SK-N-SH (cell line): ENCODE results near the gene B3GALT2. TPM values are rescaled to one million over a fixed set of nuclear protein-coding genes. Genes with fewer than 3 reads are reported as not detected.
A peak's percentile ranks its signal among the peaks of the same experiment; 100 is the strongest.

Experiments used
- CTCF ChIA-PET: fragments of 300-600, 350-600 bp; formaldehyde crosslinking; extraction: SDS; loops from one replicate; lab custom pipeline; 2021; lab: Yijun Ruan, JAX
- POLR2A ChIA-PET: fragments of 350-600 bp; sonication (Branson Sonifier 250); formaldehyde crosslinking; extraction: SDS; loops from one replicate; lab custom pipeline; 2020; ENCODE audit warnings: antibody characterized with exemption, inconsistent platforms; lab: Yijun Ruan, JAX
- DNase-seq: peaks from one replicate; pipeline ENCODE4 v3.0.0; 2012
- H2AFZ ChIP-seq: fragments of 200-600 bp; sonication (generic); 2 replicates; pipeline ENCODE4 v1.8.1; 2016; ENCODE audit warnings: antibody characterized with exemption, mild to moderate bottlenecking, low read depth
- H3F3A ChIP-seq: fragments of 200-600 bp; sonication (generic); replicated peaks from 2 replicates; pipeline ENCODE3; 2016; ENCODE audit warnings: antibody characterized with exemption, mild to moderate bottlenecking; ENCODE audit not compliant: insufficient read depth
- H3K27ac ChIP-seq, 2 experiments: fragments of 200-500 bp in 1 of 2; fragments of 200-600 bp in 1 of 2; sonication (Bioruptor generic) in 1 of 2; sonication (generic), shearing (Covaris generic) in 1 of 2; 2 replicates each; pipeline versions ENCODE4 v1.5.1 to v1.6.1; 2014 to 2016; ENCODE audit warnings: low read depth in 2 of 2, inconsistent platforms in 1 of 2, low read length in 1 of 2, mild to moderate bottlenecking in 1 of 2, mixed read lengths in 1 of 2
- H3K27me3 ChIP-seq: fragments of 200-600 bp; sonication (generic), shearing (Covaris generic); 2 replicates; pipeline ENCODE4 v1.6.1; 2016; ENCODE audit warnings: mixed run types; ENCODE audit not compliant: insufficient read depth
- H3K36me3 ChIP-seq, 2 experiments: fragments of 200-500 bp in 1 of 2; fragments of 200-600 bp in 1 of 2; sonication (Bioruptor generic) in 1 of 2; sonication (generic) in 1 of 2; replicated peaks in 1 of 2; 2 replicates each; pipeline versions ENCODE3 to v1.5.1; 2014 to 2016; ENCODE audit warnings: low read length in 1 of 2, mild to moderate bottlenecking in 1 of 2; ENCODE audit not compliant: insufficient read depth in 2 of 2, control insufficient read depth in 1 of 2
- H3K4me1 ChIP-seq, 2 experiments: fragments of 200-500 bp in 1 of 2; fragments of 200-600 bp in 1 of 2; sonication (Bioruptor generic) in 1 of 2; sonication (generic), shearing (Covaris generic) in 1 of 2; 2 replicates each; pipeline versions ENCODE4 v1.5.1 to v1.6.1; 2014 to 2016; ENCODE audit warnings: low read depth in 1 of 2, low read length in 1 of 2, mixed run types in 1 of 2; ENCODE audit not compliant: insufficient read depth in 2 of 2, control insufficient read depth in 1 of 2
- H3K4me2 ChIP-seq: fragments of 200-600 bp; sonication (generic), shearing (Covaris generic); 2 replicates; pipeline ENCODE4 v1.6.1; 2017; ENCODE audit warnings: mixed run types
- H3K4me3 ChIP-seq, 2 experiments: fragments of 200-500 bp in 1 of 2; fragments of 200-600 bp in 1 of 2; sonication (Bioruptor generic) in 1 of 2; sonication (generic), shearing (Covaris generic) in 1 of 2; 2 replicates each; pipeline versions ENCODE4 v1.5.1 to v1.8.1; 2014 to 2016; ENCODE audit warnings: low read depth in 2 of 2, inconsistent platforms in 1 of 2, low read length in 1 of 2, mild to moderate bottlenecking in 1 of 2, mixed read lengths in 1 of 2, moderate library complexity in 1 of 2
- H3K79me2 ChIP-seq: fragments of 200-600 bp; sonication (generic); 2 replicates; pipeline ENCODE4 v1.8.1; 2017; ENCODE audit warnings: mild to moderate bottlenecking; ENCODE audit not compliant: insufficient read depth
- H3K9ac ChIP-seq: fragments of 200-600 bp; sonication (generic); 2 replicates; pipeline ENCODE4 v1.6.1; 2017; ENCODE audit warnings: mixed run types
- H3K9me2 ChIP-seq: fragments of 200-600 bp; sonication (generic); 2 replicates; pipeline ENCODE4 v1.6.1; 2017; ENCODE audit warnings: mixed run types
- H3K9me3 ChIP-seq: fragments of 200-600 bp; sonication (generic); 2 replicates; pipeline ENCODE4 v1.6.1; 2017; ENCODE audit warnings: mixed run types, mild to moderate bottlenecking, moderate library complexity
- H4K20me1 ChIP-seq: fragments of 200-600 bp; sonication (generic); 2 replicates; pipeline ENCODE4 v1.6.1; 2017; ENCODE audit warnings: mild to moderate bottlenecking, mixed run types; ENCODE audit not compliant: insufficient read depth
- FOXM1 ChIP-seq: IDR thresholded peaks from 2 replicates; pipeline ENCODE4 v1.4.0; 2012; ENCODE audit warnings: low read depth, mild to moderate bottlenecking
- GABPA ChIP-seq: IDR thresholded peaks from 2 replicates; pipeline ENCODE4 v1.4.0; 2012; ENCODE audit warnings: low read depth, mild to moderate bottlenecking
- JUND ChIP-seq: IDR thresholded peaks from 2 replicates; pipeline ENCODE4 v1.4.0; 2012
- MEF2A ChIP-seq: IDR thresholded peaks from 2 replicates; pipeline ENCODE4 v1.4.0; 2012; ENCODE audit warnings: low read depth, borderline replicate concordance
- MXI1 ChIP-seq: IDR thresholded peaks from 2 replicates; pipeline ENCODE4 v1.6.1; 2012; ENCODE audit warnings: mild to moderate bottlenecking, low read depth, low read length, improper control_type of control experiment
- POLR2AphosphoS5 ChIP-seq: IDR thresholded peaks from 2 replicates; pipeline ENCODE4 v1.6.1; 2012; ENCODE audit warnings: low read depth, low read length
- RFX5 ChIP-seq: IDR thresholded peaks from 2 replicates; pipeline ENCODE4 v1.6.1; 2012; ENCODE audit warnings: mild to moderate bottlenecking, improper control_type of control experiment, low read length
- RXRA ChIP-seq: IDR thresholded peaks from 2 replicates; pipeline ENCODE4 v1.4.0; 2012; ENCODE audit warnings: low read depth, mild to moderate bottlenecking, borderline replicate concordance
- SIN3A ChIP-seq: IDR thresholded peaks from 2 replicates; pipeline ENCODE4 v1.6.1; 2012; ENCODE audit warnings: low read depth, mild to moderate bottlenecking, low read length, moderate library complexity, borderline replicate concordance
- SMC3 ChIP-seq: IDR thresholded peaks from 2 replicates; pipeline ENCODE4 v1.6.1; 2012; ENCODE audit warnings: low read depth, low read length, improper control_type of control experiment
- TEAD4 ChIP-seq: IDR thresholded peaks from 2 replicates; pipeline ENCODE4 v1.4.0; 2012; ENCODE audit warnings: mild to moderate bottlenecking, borderline replicate concordance; ENCODE audit not compliant: insufficient read depth
- YY1 ChIP-seq: IDR thresholded peaks from 2 replicates; pipeline ENCODE4 v1.4.0; 2012; ENCODE audit warnings: low read depth, mild to moderate bottlenecking
- WGBS: methylation state at CpG from one replicate; pipeline ENCODE4 v1.1.6; 2017; ENCODE audit warnings: low lambda C conversion rate; 5-methylcytosine and 5-hydroxymethylcytosine counted together
- polyA plus RNA-seq, 3 experiments: library from polyadenylated mRNA; depleted of rRNA; stranded (reverse); fragments of >200 nt; gene quantifications; 2 replicates each; pipeline ENCODE4 v1.2.3, GENCODE V29; 2012
- TF ChIP-seq, protein P1 (sequence below): fragments of 150-350 bp; IDR thresholded peaks from 2 replicates; pipeline ENCODE4 v1.6.1; 2016; ENCODE audit warnings: mild to moderate bottlenecking, low read depth, low read length
- TF ChIP-seq, protein P2 (sequence below): IDR thresholded peaks from 2 replicates; pipeline ENCODE4 v1.4.0; 2012; ENCODE audit warnings: low read depth, borderline replicate concordance
- TF ChIP-seq, protein P3 (sequence below): IDR thresholded peaks from 2 replicates; pipeline ENCODE4; 2012
- TF ChIP-seq, protein P4 (sequence below): fragments of 150-350 bp; IDR thresholded peaks from 2 replicates; pipeline ENCODE4 v1.6.1; 2017; ENCODE audit warnings: antibody characterized with exemption, low read length, low read depth, borderline replicate concordance

B3GALT2 gene
- polyA plus RNA-seq, 1 of the 3 experiments (the other 2 are of a cell fraction), result 0.23 TPM

DNA sequence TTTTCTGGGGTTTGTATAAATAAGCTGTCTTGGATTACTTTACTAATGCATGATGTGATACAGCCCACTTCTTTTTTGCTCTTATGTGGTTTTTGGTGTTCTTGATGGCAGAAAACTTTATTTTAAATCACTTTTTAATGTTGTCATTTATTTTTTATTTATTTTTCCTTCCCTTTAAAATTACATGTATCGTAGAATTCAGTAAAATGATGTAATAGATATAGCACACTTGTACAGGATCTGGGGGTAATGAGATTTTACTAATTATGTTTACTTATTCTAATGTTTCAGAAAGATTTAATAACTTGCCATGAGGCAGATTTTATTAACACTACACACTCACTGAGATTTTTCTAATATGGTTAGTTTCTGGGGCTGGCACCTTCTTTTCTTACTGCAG is 701 bp upstream of the B3GALT2 start:
- Histone ChIP-seq H3K9me3 (no peaks in the 10 kb centered on the region), H3K4me3 (no peak overlapping the region; a peak in 1 of 4 replicates), H3K9ac (peak overlapping the region; percentile 46; the same call in 1 of the 2 replicates), H3K9me2 (no peaks in the 10 kb centered on the region), H3K27me3 (no peaks in the 10 kb centered on the region), H3K36me3 (peaks cover 0 to 2% of the 10 kb centered on the region in 2 experiments), H2AFZ (no peak overlapping the region), H4K20me1 (peaks cover 13% of the 10 kb centered on the region; the same call in 1 of the 2 replicates), H3K4me2 (peak overlapping the region; percentile 90), H3K79me2 (peaks cover 67% of the 10 kb centered on the region), H3F3A (peaks cover 7% of the 10 kb centered on the region), H3K27ac (peak overlapping the region; percentile 62 to 85), H3K4me1 (peaks cover 30 to 39% of the 10 kb centered on the region in 2 experiments; a peak in 3 of 4 replicates)
- no peak for DNase-seq
- ChIA-PET POLR2A (no interaction called here), CTCF (interaction anchor here (1.4 to 1.6 kb wide), 2 partner anchors 112 to 139 kb away, joined by 3 to 5 read pairs; no protein-coding TSS in a partner anchor)
- no peak for TF ChIP-seq RXRA
- TF ChIP-seq GABPA, result no peak
- no peak for TF ChIP-seq SIN3A
- TF ChIP-seq, protein P1, sequence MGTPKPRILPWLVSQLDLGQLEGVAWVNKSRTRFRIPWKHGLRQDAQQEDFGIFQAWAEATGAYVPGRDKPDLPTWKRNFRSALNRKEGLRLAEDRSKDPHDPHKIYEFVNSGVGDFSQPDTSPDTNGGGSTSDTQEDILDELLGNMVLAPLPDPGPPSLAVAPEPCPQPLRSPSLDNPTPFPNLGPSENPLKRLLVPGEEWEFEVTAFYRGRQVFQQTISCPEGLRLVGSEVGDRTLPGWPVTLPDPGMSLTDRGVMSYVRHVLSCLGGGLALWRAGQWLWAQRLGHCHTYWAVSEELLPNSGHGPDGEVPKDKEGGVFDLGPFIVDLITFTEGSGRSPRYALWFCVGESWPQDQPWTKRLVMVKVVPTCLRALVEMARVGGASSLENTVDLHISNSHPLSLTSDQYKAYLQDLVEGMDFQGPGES, result no peak
- TF ChIP-seq, protein P2, sequence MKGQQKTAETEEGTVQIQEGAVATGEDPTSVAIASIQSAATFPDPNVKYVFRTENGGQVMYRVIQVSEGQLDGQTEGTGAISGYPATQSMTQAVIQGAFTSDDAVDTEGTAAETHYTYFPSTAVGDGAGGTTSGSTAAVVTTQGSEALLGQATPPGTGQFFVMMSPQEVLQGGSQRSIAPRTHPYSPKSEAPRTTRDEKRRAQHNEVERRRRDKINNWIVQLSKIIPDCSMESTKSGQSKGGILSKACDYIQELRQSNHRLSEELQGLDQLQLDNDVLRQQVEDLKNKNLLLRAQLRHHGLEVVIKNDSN, result no peak
- no peak for TF ChIP-seq MXI1
- TF ChIP-seq JUND, result no peak
- no peak for TF ChIP-seq MEF2A
- no peak for TF ChIP-seq YY1
- no peak for TF ChIP-seq SMC3
- TF ChIP-seq RFX5, result no peak
- TF ChIP-seq, protein P3, sequence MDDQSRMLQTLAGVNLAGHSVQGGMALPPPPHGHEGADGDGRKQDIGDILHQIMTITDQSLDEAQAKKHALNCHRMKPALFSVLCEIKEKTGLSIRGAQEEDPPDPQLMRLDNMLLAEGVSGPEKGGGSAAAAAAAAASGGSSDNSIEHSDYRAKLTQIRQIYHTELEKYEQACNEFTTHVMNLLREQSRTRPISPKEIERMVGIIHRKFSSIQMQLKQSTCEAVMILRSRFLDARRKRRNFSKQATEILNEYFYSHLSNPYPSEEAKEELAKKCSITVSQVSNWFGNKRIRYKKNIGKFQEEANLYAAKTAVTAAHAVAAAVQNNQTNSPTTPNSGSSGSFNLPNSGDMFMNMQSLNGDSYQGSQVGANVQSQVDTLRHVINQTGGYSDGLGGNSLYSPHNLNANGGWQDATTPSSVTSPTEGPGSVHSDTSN, result no peak
- TF ChIP-seq, protein P4, sequence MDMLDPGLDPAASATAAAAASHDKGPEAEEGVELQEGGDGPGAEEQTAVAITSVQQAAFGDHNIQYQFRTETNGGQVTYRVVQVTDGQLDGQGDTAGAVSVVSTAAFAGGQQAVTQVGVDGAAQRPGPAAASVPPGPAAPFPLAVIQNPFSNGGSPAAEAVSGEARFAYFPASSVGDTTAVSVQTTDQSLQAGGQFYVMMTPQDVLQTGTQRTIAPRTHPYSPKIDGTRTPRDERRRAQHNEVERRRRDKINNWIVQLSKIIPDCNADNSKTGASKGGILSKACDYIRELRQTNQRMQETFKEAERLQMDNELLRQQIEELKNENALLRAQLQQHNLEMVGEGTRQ, result no peak
- no peak for TF ChIP-seq FOXM1
- TF ChIP-seq POLR2AphosphoS5, result no peak
- no peak for TF ChIP-seq TEAD4
- 93% methylated on average over 1 of the region's 1 CpG for WGBS
